ENCODE results near the gene NCSTN.
A peak's percentile ranks its signal among the peaks of the same experiment; 100 is the strongest.

The NCSTN gene

DNA sequence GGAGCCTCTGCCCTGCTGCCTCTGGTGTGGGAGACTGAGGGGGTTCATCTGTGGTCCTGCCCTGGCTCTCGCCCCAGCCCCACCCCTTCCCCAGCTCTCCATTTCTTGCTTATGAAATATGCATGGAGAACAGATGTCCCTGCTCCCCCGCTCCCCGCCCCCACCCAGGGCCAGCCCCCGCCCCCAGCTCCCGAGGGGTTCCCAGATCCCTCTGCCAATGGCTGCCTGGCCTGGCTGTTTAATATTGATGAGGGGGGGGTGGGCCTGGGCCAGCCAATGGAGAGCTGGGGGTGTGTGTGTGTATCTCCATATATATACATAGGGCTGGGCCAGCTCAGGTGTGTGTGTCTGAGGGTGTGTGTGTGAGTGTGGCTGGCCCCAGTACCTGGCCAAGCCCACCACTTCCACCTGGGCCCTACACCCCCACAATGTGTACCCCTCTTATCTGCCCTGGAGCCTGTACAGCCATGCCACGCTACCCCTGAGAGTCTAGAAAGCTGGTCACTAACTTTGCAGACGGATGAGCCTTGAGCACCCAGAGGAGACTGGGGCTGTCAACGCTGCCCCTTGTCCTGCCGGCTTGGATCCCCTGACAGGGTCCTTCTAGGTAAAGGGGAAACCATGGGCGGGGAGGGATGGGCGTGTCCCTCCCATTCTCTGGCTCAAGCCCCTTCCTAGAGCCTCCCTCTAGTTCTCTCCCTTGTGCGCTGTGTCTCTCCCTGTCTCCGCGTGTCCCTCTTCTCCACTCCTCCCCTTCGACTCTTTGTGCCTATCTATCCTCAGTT is 23.7 kb downstream of the NCSTN start, which contains the start of gene NHLH1:
Gene NHLH1 (plus strand): TSS at position 341 of the 785 bp plus-strand sequence. CDS start 3,661 bp downstream, outside the sequence.
- H3K14ac ChIP-seq (ENCODE audit: low read length): peak within 1 kb of the TSS; percentile 82
- H3K9ac ChIP-seq (ENCODE audit: low read depth, low read length, poor library complexity): peak within 1 kb of the TSS; percentile 60
- no peak within 1 kb of the TSS for H3K4me2 ChIP-seq (ENCODE audit: insufficient read depth, low read length, poor library complexity, severe bottlenecking)
- no peak within 1 kb of the TSS for H2BK120ac ChIP-seq (ENCODE audit: low read depth, low read length)
- H3K4me3 ChIP-seq (ENCODE audit: low read length in 2 of 2): no peak within 1 kb of the TSS
- no peaks in the 10 kb centered on the region for H3K9me3 ChIP-seq (replicated peaks in 1 of 2; ENCODE audit: control insufficient read depth in 2 of 2, insufficient read depth in 1 of 2, low read depth in 1 of 2, low read length in 2 of 2)
- no peak within 1 kb of the TSS for H2BK12ac ChIP-seq (ENCODE audit: low read length)
- H3K27me3 ChIP-seq (ENCODE audit: control insufficient read depth in 3 of 3, insufficient read depth in 3 of 3, low read depth in 1 of 3, low read length in 3 of 3): no peaks in the 10 kb centered on the region
- H4K8ac ChIP-seq (ENCODE audit: low read depth, low read length): no peak within 1 kb of the TSS
- H3K27ac ChIP-seq (replicated peaks; ENCODE audit: low read length): no peak within 1 kb of the TSS
- no peak for DNase-seq (ENCODE audit: low spot score)
- no peak within 1 kb of the TSS for H2AFZ ChIP-seq (ENCODE audit: low read length)
- H2BK5ac ChIP-seq (ENCODE audit: low read length): no peak within 1 kb of the TSS
- H2AK5ac ChIP-seq (ENCODE audit: low read depth, low read length): peak within 1 kb of the TSS; percentile 97
- peak within 1 kb of the TSS; percentile 85 for H3K18ac ChIP-seq (ENCODE audit: low read length)
- WGBS, 2 donors (ENCODE audit: extremely low coverage in 2 of 2, insufficient read length in 2 of 2, insufficient replicate concordance in 1 of 2): no CpG with 5 or more reads among the region's 15 CpGs
- no peak within 1 kb of the TSS for H4K91ac ChIP-seq (ENCODE audit: low read depth, low read length, poor library complexity)
- no peak within 1 kb of the TSS for H3K4ac ChIP-seq (ENCODE audit: low read length)
- peaks cover 0 to 1% of the 10 kb centered on the region in 2 donors for H3K36me3 ChIP-seq (replicated peaks in 1 of 2; ENCODE audit: control insufficient read depth in 2 of 2, insufficient read depth in 2 of 2, low read length in 2 of 2)
- peaks cover 15 to 17% of the 10 kb centered on the region in 2 donors for H3K4me1 ChIP-seq (ENCODE audit: control insufficient read depth in 2 of 2, insufficient read depth in 1 of 2, low read depth in 1 of 2, low read length in 2 of 2)
- H2BK15ac ChIP-seq (ENCODE audit: low read length): peak within 1 kb of the TSS; percentile 58
- H3K23ac ChIP-seq (ENCODE audit: low read depth, low read length, poor library complexity): peak within 1 kb of the TSS; percentile 65
- no peaks in the 10 kb centered on the region for H3K79me1 ChIP-seq (ENCODE audit: low read depth, low read length)

DNA sequence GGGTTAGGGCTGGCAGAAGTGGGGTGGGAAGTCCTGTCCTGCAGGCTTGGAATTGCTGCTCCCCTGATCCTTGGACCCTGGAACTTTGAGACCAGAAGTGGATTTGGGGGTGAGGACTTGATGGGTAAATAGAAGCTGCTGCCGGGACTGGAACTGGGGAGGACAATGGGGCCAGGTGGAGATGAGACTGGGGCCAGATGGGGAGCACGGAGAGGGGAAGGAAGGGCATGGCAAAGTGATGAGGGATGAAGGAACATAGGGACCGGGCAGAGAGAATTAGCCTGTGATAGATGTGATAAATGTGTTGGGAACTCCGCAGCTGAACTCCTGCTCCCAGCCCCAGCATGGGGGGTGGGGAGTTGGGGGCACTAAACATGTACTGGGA is 24.3 kb downstream of the NCSTN start:
- DNase-seq (ENCODE audit: low spot score): no peak
- Histone ChIP-seq H3K27me3 (ENCODE audit: control insufficient read depth in 3 of 3, insufficient read depth in 3 of 3, low read depth in 1 of 3, low read length in 3 of 3) (no peaks in the 10 kb centered on the region), H3K18ac (ENCODE audit: low read length) (peak overlapping the region; percentile 85), H2BK12ac (ENCODE audit: low read length) (no peak overlapping the region), H3K36me3 (replicated peaks in 1 of 2; ENCODE audit: control insufficient read depth in 2 of 2, insufficient read depth in 2 of 2, low read length in 2 of 2) (peaks cover 0 to 1% of the 10 kb centered on the region in 2 donors), H3K14ac (ENCODE audit: low read length) (no peak overlapping the region), H3K4ac (ENCODE audit: low read length) (no peak overlapping the region), H3K23ac (ENCODE audit: low read depth, low read length, poor library complexity) (peak overlapping the region; percentile 65), H3K4me1 (ENCODE audit: control insufficient read depth in 2 of 2, insufficient read depth in 1 of 2, low read depth in 1 of 2, low read length in 2 of 2) (peaks cover 10 to 11% of the 10 kb centered on the region in 2 donors), H3K79me1 (ENCODE audit: low read depth, low read length) (no peaks in the 10 kb centered on the region), H2BK120ac (ENCODE audit: low read depth, low read length) (no peak overlapping the region), H2BK15ac (ENCODE audit: low read length) (peak overlapping the region; percentile 58), H3K27ac (replicated peaks; ENCODE audit: low read length) (no peak overlapping the region), H3K4me3 (ENCODE audit: low read length in 2 of 2) (no peak overlapping the region), H3K9ac (ENCODE audit: low read depth, low read length, poor library complexity) (peak overlapping the region; percentile 60), H2AFZ (ENCODE audit: low read length) (no peak overlapping the region), H4K8ac (ENCODE audit: low read depth, low read length) (no peak overlapping the region), H4K91ac (ENCODE audit: low read depth, low read length, poor library complexity) (no peak overlapping the region), H2BK5ac (ENCODE audit: low read length) (no peak overlapping the region), H3K4me2 (ENCODE audit: insufficient read depth, low read length, poor library complexity, severe bottlenecking) (no peak overlapping the region), H2AK5ac (ENCODE audit: low read depth, low read length) (peak overlapping the region; percentile 97), H3K9me3 (replicated peaks in 1 of 2; ENCODE audit: control insufficient read depth in 2 of 2, insufficient read depth in 1 of 2, low read depth in 1 of 2, low read length in 2 of 2) (no peaks in the 10 kb centered on the region)
- no CpG with 5 or more reads among the region's 4 CpGs for WGBS, 2 donors (ENCODE audit: extremely low coverage in 2 of 2, insufficient read length in 2 of 2, insufficient replicate concordance in 1 of 2)

DNA sequence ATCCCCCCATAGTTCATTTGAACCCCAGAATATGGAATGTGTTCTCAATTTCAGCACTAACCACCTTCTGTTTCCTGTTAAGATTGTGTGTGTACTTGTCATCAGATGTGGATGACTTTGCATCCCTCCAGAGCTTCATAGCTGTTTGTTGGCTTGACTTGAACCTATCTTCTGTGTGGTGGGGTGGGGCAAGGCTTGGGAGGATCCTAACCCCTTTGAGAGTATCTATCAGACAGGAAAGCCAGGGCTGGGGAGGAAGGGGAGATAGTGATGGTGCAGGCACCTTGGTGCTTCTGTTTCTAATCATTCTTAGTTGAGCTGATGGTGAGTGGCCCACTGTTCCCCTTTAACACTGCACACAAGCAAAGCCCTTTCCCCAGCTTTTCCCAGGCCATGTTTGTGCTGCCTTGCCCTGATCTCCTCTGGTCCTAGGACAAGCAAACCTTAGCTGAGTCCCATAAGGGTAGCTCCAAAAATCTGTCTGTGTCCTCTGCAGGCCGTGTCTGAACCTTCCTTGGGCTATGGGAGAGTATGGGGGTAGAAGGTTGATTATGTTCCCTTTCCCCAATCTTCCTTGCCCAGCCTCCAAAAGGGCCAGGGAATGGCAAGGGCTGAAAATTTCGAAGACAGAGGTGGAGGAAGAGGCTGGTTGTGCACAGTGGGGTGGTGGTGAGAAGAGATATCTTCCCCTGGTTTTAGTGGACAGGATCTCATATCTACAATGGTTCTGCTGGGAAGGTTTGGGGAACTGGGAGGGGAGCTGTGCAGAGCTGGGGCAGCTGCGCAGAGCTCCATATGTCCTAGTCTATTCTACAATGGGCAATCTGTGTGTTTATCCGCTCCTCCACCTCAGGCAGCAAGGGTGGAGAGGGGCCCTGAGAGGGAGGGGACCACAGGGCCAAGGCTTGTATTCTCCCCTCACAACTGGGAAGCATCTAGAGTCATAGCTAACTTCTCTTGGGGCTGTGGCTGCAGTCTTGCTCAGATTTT is 25.0 kb downstream of the NCSTN start:
- H2BK5ac ChIP-seq (ENCODE audit: low read length): no peak overlapping the region
- H3K4ac ChIP-seq (ENCODE audit: low read length): no peak overlapping the region
- peak overlapping the region; percentile 43 for H4K8ac ChIP-seq (ENCODE audit: low read depth, low read length)
- no peak overlapping the region for H3K27ac ChIP-seq (replicated peaks; ENCODE audit: low read length)
- H3K9ac ChIP-seq (ENCODE audit: low read depth, low read length, poor library complexity): no peak overlapping the region
- peak overlapping the region; percentile 52 for H2BK15ac ChIP-seq (ENCODE audit: low read length)
- WGBS, 2 donors (ENCODE audit: extremely low coverage in 2 of 2, insufficient read length in 2 of 2, insufficient replicate concordance in 1 of 2): no CpG with 5 or more reads among the region's 4 CpGs
- no peak overlapping the region for H3K23ac ChIP-seq (ENCODE audit: low read depth, low read length, poor library complexity)
- H2BK12ac ChIP-seq (ENCODE audit: low read length): no peak overlapping the region
- peak overlapping the region; percentile 97 for H2AK5ac ChIP-seq (ENCODE audit: low read depth, low read length)
- H3K4me1 ChIP-seq (ENCODE audit: control insufficient read depth in 2 of 2, insufficient read depth in 1 of 2, low read depth in 1 of 2, low read length in 2 of 2): peaks cover 3 to 4% of the 10 kb centered on the region in 2 donors
- no peak for DNase-seq (ENCODE audit: low spot score)
- no peaks in the 10 kb centered on the region for H3K27me3 ChIP-seq (ENCODE audit: control insufficient read depth in 3 of 3, insufficient read depth in 3 of 3, low read depth in 1 of 3, low read length in 3 of 3)
- no peaks in the 10 kb centered on the region for H3K79me1 ChIP-seq (ENCODE audit: low read depth, low read length)
- H2BK120ac ChIP-seq (ENCODE audit: low read depth, low read length): no peak overlapping the region
- H3K36me3 ChIP-seq (replicated peaks in 1 of 2; ENCODE audit: control insufficient read depth in 2 of 2, insufficient read depth in 2 of 2, low read length in 2 of 2): peaks cover 0 to 1% of the 10 kb centered on the region in 2 donors
- H3K4me3 ChIP-seq (ENCODE audit: low read length in 2 of 2): peak overlapping the region in 1 of 2 donors; percentile 3
- no peak overlapping the region for H2AFZ ChIP-seq (ENCODE audit: low read length)
- H3K9me3 ChIP-seq (replicated peaks in 1 of 2; ENCODE audit: control insufficient read depth in 2 of 2, insufficient read depth in 1 of 2, low read depth in 1 of 2, low read length in 2 of 2): no peaks in the 10 kb centered on the region
- H3K18ac ChIP-seq (ENCODE audit: low read length): peak overlapping the region; percentile 21
- no peak overlapping the region for H3K14ac ChIP-seq (ENCODE audit: low read length)
- no peak overlapping the region for H4K91ac ChIP-seq (ENCODE audit: low read depth, low read length, poor library complexity)
- H3K4me2 ChIP-seq (ENCODE audit: insufficient read depth, low read length, poor library complexity, severe bottlenecking): no peak overlapping the region

Data from neuronal stem cell (in vitro differentiated cells).